Keratinocyte (primary cell): ENCODE results near the gene ZBTB17.

Source experiments
- EZH2 ChIP-seq: IDR thresholded peaks from one replicate; pipeline ENCODE4 v1.6.1; 2012; ENCODE audit warnings: inconsistent platforms, mild to moderate bottlenecking, low read length, moderate library complexity
- TF ChIP-seq, protein P1 (sequence below), 3 experiments: IDR thresholded peaks in 1 of 3; conservative IDR thresholded peaks in 1 of 3; optimal IDR thresholded peaks in 1 of 3; 2 replicates in 2 of 3; 3 replicates in 1 of 3; pipeline versions ENCODE3 to v1.5.1; 2011; ENCODE audit warnings: low read length in 3 of 3, mild to moderate bottlenecking in 3 of 3, moderate library complexity in 2 of 3, control low read depth in 1 of 3, inconsistent platforms in 1 of 3; ENCODE audit not compliant: insufficient read depth in 2 of 3; ENCODE audit errors: extremely low read depth in 1 of 3

DNA sequence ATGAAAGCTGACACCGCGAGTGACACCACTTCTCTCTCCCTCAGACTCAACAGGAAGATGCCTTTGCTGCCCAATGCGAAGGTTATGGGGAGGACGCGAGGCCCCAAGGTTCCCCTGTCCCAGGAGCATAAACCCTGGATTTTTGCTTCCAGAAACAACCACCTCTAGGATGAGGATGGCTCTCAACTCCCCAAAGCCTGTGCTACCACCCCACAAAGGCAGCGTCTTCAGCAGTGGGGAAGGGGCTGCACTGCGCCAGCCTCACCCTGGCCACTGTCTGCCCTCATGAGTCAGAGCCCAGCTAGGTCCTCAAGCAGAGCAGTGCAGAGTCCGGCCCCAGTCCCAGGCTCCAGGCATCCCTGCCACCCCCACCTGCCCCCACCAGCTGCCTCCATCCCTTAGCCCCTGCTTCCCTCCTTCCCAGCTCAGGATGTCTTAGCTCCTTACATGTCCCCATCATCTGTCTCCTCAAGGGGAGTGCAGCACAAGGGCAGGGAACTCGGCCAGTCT lies 21.2 kb upstream of the ZBTB17 start:
- TF ChIP-seq, protein P1, sequence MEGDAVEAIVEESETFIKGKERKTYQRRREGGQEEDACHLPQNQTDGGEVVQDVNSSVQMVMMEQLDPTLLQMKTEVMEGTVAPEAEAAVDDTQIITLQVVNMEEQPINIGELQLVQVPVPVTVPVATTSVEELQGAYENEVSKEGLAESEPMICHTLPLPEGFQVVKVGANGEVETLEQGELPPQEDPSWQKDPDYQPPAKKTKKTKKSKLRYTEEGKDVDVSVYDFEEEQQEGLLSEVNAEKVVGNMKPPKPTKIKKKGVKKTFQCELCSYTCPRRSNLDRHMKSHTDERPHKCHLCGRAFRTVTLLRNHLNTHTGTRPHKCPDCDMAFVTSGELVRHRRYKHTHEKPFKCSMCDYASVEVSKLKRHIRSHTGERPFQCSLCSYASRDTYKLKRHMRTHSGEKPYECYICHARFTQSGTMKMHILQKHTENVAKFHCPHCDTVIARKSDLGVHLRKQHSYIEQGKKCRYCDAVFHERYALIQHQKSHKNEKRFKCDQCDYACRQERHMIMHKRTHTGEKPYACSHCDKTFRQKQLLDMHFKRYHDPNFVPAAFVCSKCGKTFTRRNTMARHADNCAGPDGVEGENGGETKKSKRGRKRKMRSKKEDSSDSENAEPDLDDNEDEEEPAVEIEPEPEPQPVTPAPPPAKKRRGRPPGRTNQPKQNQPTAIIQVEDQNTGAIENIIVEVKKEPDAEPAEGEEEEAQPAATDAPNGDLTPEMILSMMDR (optimal IDR thresholded peaks at IDR 0.05 in 1 of 3, IDR thresholded peaks at IDR 0.05 in 1 of 3, conservative IDR thresholded peaks at IDR 0.05 in 1 of 3; ENCODE audit: extremely low read depth in 1 of 3, insufficient read depth in 2 of 3, low read length in 3 of 3): no peak
- TF ChIP-seq EZH2: no peak
